NCI-H2107 (cell line): Measurements from ENCODE around the gene COX19.
"Not testable (repeated sequence)": the region's sequence is repeated elsewhere in the genome, so short reads cannot be mapped to it uniquely, and the experiment has no call there.

Experiments used
- DNase-seq: peaks from one replicate; lab custom pipeline; 2025; lab: John Stamatoyannopoulos, UW

The COX19 gene

GRCh38 chr7:960269-960871 is 15.0 kb downstream of the COX19 start:
- DNase-seq = no peak

GRCh38 chr7:959740-960139 is 15.6 kb downstream of the COX19 start:
- not testable (repeated sequence) for DNase-seq

- no peak for DNase-seq
Observed at GRCh38 chr7:959271-959670, 16.1 kb downstream of the COX19 start.

GRCh38 chr7:958221-959200 is 16.8 kb downstream of the COX19 start:
- no peak for DNase-seq

- DNase-seq = no peak
Observed at GRCh38 chr7:957418-958220, 17.7 kb downstream of the COX19 start.

DNA sequence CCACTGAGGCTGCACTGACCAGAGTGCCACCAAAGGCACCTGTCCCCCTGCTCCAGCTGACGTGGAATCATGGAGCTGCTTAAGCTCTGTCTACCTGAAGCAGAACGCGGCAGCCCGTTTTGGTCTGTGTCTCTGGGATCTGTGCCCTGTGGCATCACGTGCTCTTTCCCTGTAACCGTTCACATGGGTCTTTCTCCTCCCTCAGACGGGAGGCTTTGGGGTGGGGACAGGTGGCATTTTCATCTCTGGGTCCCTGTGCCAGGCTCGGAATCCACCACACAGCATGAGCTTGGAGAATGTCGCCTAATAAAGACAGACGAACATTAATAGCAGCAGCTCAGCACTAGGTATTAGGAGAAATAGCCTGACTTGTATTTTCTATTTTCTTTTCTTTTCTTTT is 19.3 kb downstream of the COX19 start:
- DNase-seq = no peak

- no peak for DNase-seq
Observed at GRCh38 chr7:954330-955238, 20.8 kb downstream of the COX19 start, which contains the start of gene ADAP1. Gene ADAP1, minus strand, starts transcription at chr7:954680. Its CDS starts 203 bp downstream, at chr7:954477.

DNA sequence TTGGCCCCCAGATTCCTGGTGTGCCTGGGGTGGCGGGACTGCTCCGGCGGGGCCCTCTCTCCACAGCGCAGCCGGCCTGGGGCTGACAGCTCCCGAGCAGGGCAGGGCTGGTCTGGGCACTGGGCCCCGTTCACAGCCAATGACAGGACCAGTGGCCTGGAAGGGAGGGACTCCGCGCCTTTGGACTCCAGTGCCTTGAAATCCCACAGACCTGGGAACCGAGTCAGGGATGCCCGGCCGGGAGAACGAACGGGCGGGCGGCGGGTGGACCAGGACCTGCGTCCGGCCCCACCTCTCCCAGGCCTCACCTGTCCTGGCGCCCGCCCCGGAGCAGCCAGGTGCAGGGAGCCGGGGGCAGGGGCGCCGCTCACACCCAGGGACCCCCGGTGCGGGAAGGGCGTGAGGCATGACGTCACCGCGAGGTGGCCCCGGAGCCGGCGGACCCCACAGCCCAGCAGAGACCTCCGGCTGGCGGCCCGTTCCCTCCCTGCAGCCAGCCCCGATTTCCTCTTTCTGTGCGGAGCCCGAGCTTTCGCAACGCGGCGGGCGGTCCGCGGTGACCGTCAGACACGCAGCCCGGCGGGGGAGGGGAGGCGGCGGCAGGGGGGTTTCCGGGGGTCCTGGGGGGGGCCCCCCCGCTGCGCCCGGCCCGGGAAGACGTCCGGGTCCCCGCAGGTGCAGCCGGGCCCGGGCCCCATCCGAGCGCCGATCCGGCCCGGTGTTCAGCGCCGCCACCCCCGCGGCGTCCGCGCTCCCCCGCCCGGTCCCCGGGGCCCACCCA is 21.6 kb downstream of the COX19 start:
- DNase-seq = no peak

DNA sequence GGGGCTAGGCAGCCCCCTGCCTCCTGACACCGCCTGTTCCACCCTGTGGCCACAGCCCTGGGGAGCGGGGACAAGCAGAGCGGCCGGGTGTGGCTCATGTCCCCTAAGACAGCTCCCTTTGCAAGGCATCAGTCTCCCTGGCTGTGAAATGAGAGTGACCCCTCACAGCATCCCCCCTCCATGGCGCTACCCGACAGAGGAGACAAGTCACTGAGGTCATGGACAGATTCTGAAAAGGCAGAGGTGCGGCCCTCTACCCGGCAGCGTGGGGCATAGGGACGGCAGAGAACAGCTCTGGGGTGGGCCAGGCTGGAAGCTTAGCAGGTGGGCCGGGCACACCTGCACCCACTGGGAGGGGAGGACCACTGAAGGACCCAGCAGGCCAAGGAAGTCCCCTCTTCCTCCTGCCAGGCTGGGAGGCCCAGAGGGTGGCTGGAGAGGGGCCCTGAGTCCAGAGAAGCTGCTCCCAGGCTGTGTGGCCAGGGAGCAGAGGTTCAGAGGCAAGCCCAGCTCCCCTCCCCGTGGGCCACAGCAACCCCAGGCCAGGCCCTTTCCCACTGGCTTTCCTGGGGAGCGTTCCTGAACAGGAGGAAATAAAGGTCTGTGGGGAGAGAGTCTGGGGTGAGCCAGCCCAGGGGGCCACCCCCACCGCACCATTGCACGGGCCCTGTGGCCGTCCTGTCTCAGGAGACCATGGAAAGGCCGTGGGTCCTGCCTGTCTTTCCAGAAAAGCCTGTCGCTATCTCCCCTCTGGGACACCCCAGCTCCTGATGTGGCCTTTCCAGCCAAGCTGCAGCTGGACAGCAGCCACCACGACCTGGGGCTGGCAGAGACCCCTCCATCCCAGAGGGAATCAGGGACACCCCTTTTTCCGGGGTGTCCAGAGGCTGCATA is 22.6 kb downstream of the COX19 start:
- DNase-seq = no peak

DNA sequence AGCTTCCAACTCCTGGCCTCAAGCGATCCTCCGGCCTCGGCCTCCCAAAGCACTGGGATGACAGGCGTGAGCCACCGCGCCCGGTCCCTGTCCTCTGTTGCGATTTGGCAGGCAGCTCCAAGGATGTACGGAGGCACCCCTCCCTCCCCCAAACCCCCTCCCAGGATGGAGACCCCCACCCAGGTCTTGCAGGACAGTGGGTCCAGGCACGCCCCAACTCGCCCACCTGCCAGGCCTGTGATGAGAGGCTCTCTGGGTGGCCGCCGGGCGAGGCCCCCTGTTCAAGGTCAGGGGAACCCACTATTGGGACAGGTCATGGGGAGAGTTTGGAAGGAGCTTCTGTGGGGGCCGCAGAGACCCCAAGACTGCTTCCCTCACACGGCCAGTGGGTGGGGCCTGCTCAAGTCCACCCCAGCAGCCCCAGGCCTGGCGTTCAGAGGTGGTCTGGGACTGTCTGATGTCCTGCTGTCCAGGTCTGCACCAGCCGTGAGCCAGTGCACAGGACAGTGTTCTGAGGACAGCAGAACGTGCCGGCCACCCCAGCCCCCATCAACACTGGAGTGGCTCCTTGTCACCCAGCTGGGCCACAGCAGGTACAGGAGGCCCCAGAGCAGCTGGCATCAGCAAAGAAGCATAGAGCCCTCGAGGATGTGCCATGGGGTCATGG is 23.3 kb downstream of the COX19 start:
- no peak for DNase-seq

DNA sequence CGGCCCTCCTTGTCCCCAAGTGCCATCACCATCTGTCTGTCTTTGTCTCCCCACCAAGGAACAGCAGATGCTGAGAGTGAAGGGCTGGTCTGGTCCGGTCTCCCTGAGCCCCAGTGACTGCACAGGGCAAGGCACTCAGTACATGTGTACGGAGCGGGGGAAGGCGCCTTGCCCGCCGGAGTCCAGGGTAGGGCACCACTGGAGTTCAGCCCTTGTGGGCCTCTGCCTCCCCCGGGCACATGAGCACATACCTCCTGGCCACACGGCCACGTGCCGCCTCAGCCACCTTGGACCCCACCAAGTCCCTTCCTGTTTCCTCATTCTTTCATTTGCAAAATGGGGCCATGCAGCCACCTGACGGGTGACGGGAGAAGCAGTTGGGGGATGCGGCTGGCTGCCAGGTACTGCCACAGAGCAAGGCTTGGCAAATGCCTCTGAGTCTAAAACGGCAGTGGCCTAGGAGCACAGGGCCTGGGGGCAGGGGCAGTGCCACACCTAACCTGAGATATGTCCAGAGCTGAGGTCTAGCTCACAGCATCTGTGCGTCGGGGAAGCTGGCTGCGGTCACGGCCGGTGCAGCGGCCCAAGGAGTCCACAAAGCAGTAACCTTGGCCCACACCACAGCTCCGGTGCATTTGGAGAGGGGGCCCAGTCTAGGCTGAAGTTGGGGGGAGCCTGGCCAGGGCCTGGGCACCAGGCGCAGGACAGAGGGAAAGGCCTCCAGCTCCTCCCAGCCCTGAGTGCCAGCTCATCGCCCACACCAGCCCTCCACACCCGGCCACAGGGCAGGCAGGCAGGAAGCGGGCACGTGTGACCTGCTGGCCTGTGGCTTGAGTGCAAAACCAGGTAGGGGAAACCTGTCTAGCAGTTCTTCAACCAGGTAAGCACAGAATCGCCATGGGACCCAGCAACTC is 26.1 kb downstream of the COX19 start:
- DNase-seq = no peak

GRCh38 chr7:947391-948210 is 27.7 kb downstream of the COX19 start:
- no peak for DNase-seq

- DNase-seq = no peak
Observed at GRCh38 chr7:946256-946996, 28.9 kb downstream of the COX19 start.

- no peak for DNase-seq
Observed at GRCh38 chr7:945556-946255, 29.6 kb downstream of the COX19 start.

GRCh38 chr7:945147-945555 is 30.2 kb downstream of the COX19 start:
- DNase-seq = no peak

GRCh38 chr7:944744-945143 is 30.6 kb downstream of the COX19 start:
- DNase-seq = no peak
